Stimulated activated CD8-positive, alpha-beta memory T cell treated with anti-CD3 and anti-CD28 coated beads, Interleukin-7, amount 100 ng/mL, for 4 hours (primary cell): ENCODE data around the gene PHF3.

Source experiments
- DNase-seq, 2 donors: peaks; one replicate each; pipeline ENCODE4 v3.0.0-alpha.2; 2020; ENCODE audit warnings: low read depth in 2 of 2

Gene PHF3

GRCh38 chr6:63764318-63764916 is 128.8 kb downstream of the PHF3 start:
- no peak for DNase-seq
